GM18517 (cell line): Measurements from ENCODE around the gene HIC1.
A peak's percentile ranks its signal among the peaks of the same experiment; 100 is the strongest.

Source experiments
- ATAC-seq: cut with Tn5 transposase; IDR thresholded peaks from one replicate; pipeline ENCODE4 v1.9.1; 2021; ENCODE audit warnings: mild to moderate bottlenecking, moderate library complexity; ENCODE audit not compliant: unreplicated experiment

Gene HIC1

GRCh38 chr17:2024572-2025219 is 30.2 kb upstream of the HIC1 start:
- ATAC-seq, result no peak

- ATAC-seq, result no peak
These were observed 29.7 kb upstream of the HIC1 start, which contains the start of gene RTN4RL1 for GRCh38 chr17:2025220-2025621. Gene RTN4RL1 (minus strand): TSS chr17:2025334. CDS start chr17:2024865, 469 bp downstream.

- no peak for ATAC-seq
These were observed 29.1 kb upstream of the HIC1 start for GRCh38 chr17:2025622-2026309.

- no peak for ATAC-seq
These were observed 27.2 kb upstream of the HIC1 start for GRCh38 chr17:2027528-2028233.

GRCh38 chr17:2028234-2028614 is 26.7 kb upstream of the HIC1 start:
- no peak for ATAC-seq

GRCh38 chr17:2028737-2029136 is 26.2 kb upstream of the HIC1 start:
- no peak for ATAC-seq

GRCh38 chr17:2029911-2030778 is 24.8 kb upstream of the HIC1 start, which contains the start of gene DPH1:
Gene DPH1 (plus strand): TSS chr17:2030153. CDS start chr17:2030170, 17 bp downstream.
- ATAC-seq, result peak; percentile 74

- peak; percentile 17 for ATAC-seq
These were observed 24.1 kb upstream of the HIC1 start for GRCh38 chr17:2030779-2031163.

GRCh38 chr17:2033153-2033552 is 21.8 kb upstream of the HIC1 start:
- ATAC-seq, result no peak

GRCh38 chr17:2034157-2034556 is 20.7 kb upstream of the HIC1 start:
- no peak for ATAC-seq

GRCh38 chr17:2034806-2035540 is 19.9 kb upstream of the HIC1 start:
- ATAC-seq, result no peak

- ATAC-seq, result no peak
These were observed 19.1 kb upstream of the HIC1 start for GRCh38 chr17:2035541-2036488.

GRCh38 chr17:2037155-2037554 is 17.7 kb upstream of the HIC1 start:
- ATAC-seq, result no peak

- no peak for ATAC-seq
These were observed 14.6 kb upstream of the HIC1 start for GRCh38 chr17:2040219-2040827.

GRCh38 chr17:2040942-2041560 is 13.9 kb upstream of the HIC1 start:
- ATAC-seq, result no peak

- peak; percentile 80 for ATAC-seq
These were observed 13.1 kb upstream of the HIC1 start, which contains the start of gene OVCA2 for GRCh38 chr17:2041561-2042389. Gene OVCA2 (plus strand): TSS chr17:2042022. CDS start chr17:2042048, 26 bp downstream.

- ATAC-seq, result no peak
These were observed 12.5 kb upstream of the HIC1 start for GRCh38 chr17:2042390-2042847.
